HG03066 (cell line): ENCODE measurements around the gene HDAC5.
"Not testable (repeated sequence)": the region's sequence is repeated elsewhere in the genome, so short reads cannot be mapped to it uniquely, and the experiment has no call there.

ENCODE experiments used
- ATAC-seq: cut with Tn5 transposase; IDR thresholded peaks from one replicate; pipeline ENCODE4 v1.9.1; 2021; ENCODE audit warnings: low read depth; ENCODE audit not compliant: unreplicated experiment

HDAC5 gene

GRCh38 chr17:44038604-44039011 lies 84.8 kb downstream of the HDAC5 start:
- ATAC-seq, result no peak

GRCh38 chr17:44037471-44037870 lies 86.0 kb downstream of the HDAC5 start:
- ATAC-seq, result no peak

- not testable (repeated sequence) for ATAC-seq
These were observed 88.8 kb downstream of the HDAC5 start for GRCh38 chr17:44034688-44035087.

GRCh38 chr17:44033861-44034408 lies 89.5 kb downstream of the HDAC5 start:
- ATAC-seq, result no peak

- no peak for ATAC-seq
These were observed 93.0 kb downstream of the HDAC5 start for GRCh38 chr17:44030482-44030881.

- no peak for ATAC-seq
These were observed 93.7 kb downstream of the HDAC5 start for GRCh38 chr17:44029736-44030135.
